ENCODE data around the gene FAM72B. TPM values are rescaled to one million over a fixed set of nuclear protein-coding genes. Genes with fewer than 3 reads are reported as not detected.
"Not testable (repeated sequence)": the region's sequence is repeated elsewhere in the genome, so short reads cannot be mapped to it uniquely, and the experiment has no call there.

The FAM72B gene
- total and polyA plus RNA-seq, 2 of the 4 experiments (the other 2 are of a cell fraction), result 1.6 to 2.2 TPM

- H3K9ac ChIP-seq (ENCODE audit: low read depth, low read length); H2AFZ ChIP-seq (replicated peaks; ENCODE audit: low read length, poor library complexity); H2AK5ac ChIP-seq (ENCODE audit: low read depth, low read length); H3K4me1 ChIP-seq (ENCODE audit: control insufficient read depth, insufficient read depth, low read length); H3K4ac ChIP-seq (ENCODE audit: low read depth, low read length); POLR2A ChIA-PET (ENCODE audit: unreplicated experiment); BruUV-seq (replicated peaks); H3K4me2 ChIP-seq (ENCODE audit: low read depth, low read length); H3K9me3 ChIP-seq (ENCODE audit: control insufficient read depth, insufficient read depth, low read length); H2BK120ac ChIP-seq (ENCODE audit: low read depth, low read length); H3K27me3 ChIP-seq (ENCODE audit: control insufficient read depth, insufficient read depth, low read length); H3K23ac ChIP-seq (ENCODE audit: low read depth, low read length); H3K4me3 ChIP-seq (ENCODE audit: insufficient read depth, low read depth, low read length); H3K18ac ChIP-seq (ENCODE audit: low read depth, low read length); H2BK15ac ChIP-seq (ENCODE audit: low read depth, low read length); H3K27ac ChIP-seq (ENCODE audit: insufficient read depth, low read length); H4K20me1 ChIP-seq (ENCODE audit: insufficient read depth, low read length); H3K14ac ChIP-seq (replicated peaks; ENCODE audit: low read depth, low read length); H4K5ac ChIP-seq (ENCODE audit: low read depth, low read length); H4K8ac ChIP-seq (ENCODE audit: low read depth in 2 of 2, low read length in 2 of 2); H3K36me3 ChIP-seq (ENCODE audit: control insufficient read depth, insufficient read depth, low read length); dilution Hi-C loops (cut with HindIII; ENCODE audit: low sequenced_read_pairs, unreplicated experiment); H2BK5ac ChIP-seq (ENCODE audit: low read depth, low read length, poor library complexity, severe bottlenecking); H2BK20ac ChIP-seq (ENCODE audit: low read depth, low read length); H3K56ac ChIP-seq (ENCODE audit: extremely low read depth, insufficient read depth, low read length); intact Hi-C loops (cut with micrococcal nuclease); H3K79me1 ChIP-seq (ENCODE audit: low read depth in 1 of 2, low read length in 2 of 2); H3K9me1 ChIP-seq (ENCODE audit: insufficient read depth, low read length); CTCF ChIA-PET; H4K91ac ChIP-seq (ENCODE audit: insufficient read depth, low read depth, low read length); DNase-seq; H2AK9ac ChIP-seq (replicated peaks; ENCODE audit: low read depth, low read length, poor library complexity); in situ Hi-C loops (cut with MboI; ENCODE audit: low sequenced_read_pairs): not testable (repeated sequence)
- WGBS, 2 experiments (ENCODE audit: extremely low coverage in 2 of 2, insufficient read length in 1 of 2), result no CpG with 5 or more reads among the region's 2 CpGs
- ATAC-seq (ENCODE audit: low read depth), result peak; percentile 24; the same call in 1 of the 2 replicates
These were observed 24.0 kb downstream of the FAM72B start for GRCh38 chr1:121160118-121160517.

DNA sequence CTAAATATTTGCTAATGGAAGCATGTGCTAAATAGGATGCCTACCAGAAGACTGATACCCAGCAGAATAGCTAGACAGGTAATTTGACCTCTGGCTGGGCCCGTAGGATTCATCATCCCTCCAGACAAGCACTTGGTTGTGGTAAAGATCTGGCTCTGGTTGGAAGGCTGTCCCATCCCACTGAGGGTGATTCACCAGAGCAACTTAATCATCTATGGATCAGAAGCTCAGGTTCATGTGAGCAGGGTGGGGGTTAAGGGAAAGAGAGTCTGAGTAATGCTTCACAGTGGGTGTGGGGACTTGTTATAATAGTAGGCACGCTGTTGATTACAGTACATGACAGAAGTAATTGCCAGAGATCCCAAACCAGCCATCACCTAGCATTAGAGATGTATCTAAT lies 26.5 kb downstream of the FAM72B start:
- WGBS, 2 experiments (ENCODE audit: extremely low coverage in 2 of 2, insufficient read length in 1 of 2), result no CpG with 5 or more reads among the region's 2 CpGs
- peak; percentile 84 for ATAC-seq (ENCODE audit: low read depth)
- not testable (repeated sequence) for H3K4ac ChIP-seq (ENCODE audit: low read depth, low read length)

More for the DNA sequence above, 26.5 kb downstream of the FAM72B start:
- intact Hi-C loops (cut with micrococcal nuclease); H4K5ac ChIP-seq (ENCODE audit: low read depth, low read length); dilution Hi-C loops (cut with HindIII; ENCODE audit: low sequenced_read_pairs, unreplicated experiment); POLR2A ChIA-PET (ENCODE audit: unreplicated experiment); H3K4me3 ChIP-seq (ENCODE audit: insufficient read depth, low read depth, low read length); H2BK120ac ChIP-seq (ENCODE audit: low read depth, low read length); H3K9ac ChIP-seq (ENCODE audit: low read depth, low read length); H3K18ac ChIP-seq (ENCODE audit: low read depth, low read length); H2AK5ac ChIP-seq (ENCODE audit: low read depth, low read length); H3K4me2 ChIP-seq (ENCODE audit: low read depth, low read length); DNase-seq; H3K56ac ChIP-seq (ENCODE audit: extremely low read depth, insufficient read depth, low read length); in situ Hi-C loops (cut with MboI; ENCODE audit: low sequenced_read_pairs); H3K9me3 ChIP-seq (ENCODE audit: control insufficient read depth, insufficient read depth, low read length); H2BK15ac ChIP-seq (ENCODE audit: low read depth, low read length); H4K8ac ChIP-seq (ENCODE audit: low read depth in 2 of 2, low read length in 2 of 2); H3K23ac ChIP-seq (ENCODE audit: low read depth, low read length); H2BK20ac ChIP-seq (ENCODE audit: low read depth, low read length); H4K20me1 ChIP-seq (ENCODE audit: insufficient read depth, low read length); H2AFZ ChIP-seq (replicated peaks; ENCODE audit: low read length, poor library complexity); CTCF ChIA-PET; H3K79me1 ChIP-seq (ENCODE audit: low read depth in 1 of 2, low read length in 2 of 2); H3K4me1 ChIP-seq (ENCODE audit: control insufficient read depth, insufficient read depth, low read length); H3K14ac ChIP-seq (replicated peaks; ENCODE audit: low read depth, low read length); H3K9me1 ChIP-seq (ENCODE audit: insufficient read depth, low read length); H3K27ac ChIP-seq (ENCODE audit: insufficient read depth, low read length); H3K36me3 ChIP-seq (ENCODE audit: control insufficient read depth, insufficient read depth, low read length); H2AK9ac ChIP-seq (replicated peaks; ENCODE audit: low read depth, low read length, poor library complexity); H2BK5ac ChIP-seq (ENCODE audit: low read depth, low read length, poor library complexity, severe bottlenecking); H4K91ac ChIP-seq (ENCODE audit: insufficient read depth, low read depth, low read length); H3K27me3 ChIP-seq (ENCODE audit: control insufficient read depth, insufficient read depth, low read length); BruUV-seq (replicated peaks): not testable (repeated sequence)
